Transverse colon (tissue), 4 donors: ENCODE data around the gene ZNF106. TPM values are rescaled to one million over a fixed set of nuclear protein-coding genes. Genes with fewer than 3 reads are reported as not detected.

Source experiments
- DNase-seq: peaks from one replicate; pipeline ENCODE4 v3.0.0-alpha.2; 2019
- H3K27ac ChIP-seq, 4 donors: fragments of 200-600 bp; sonication (generic); 2 replicates each; pipeline ENCODE4 v1.5.1; 2016 to 2018; ENCODE audit warnings: inconsistent platforms in 4 of 4
- H3K27me3 ChIP-seq: fragments of 200-600 bp; sonication (generic); 2 replicates; pipeline ENCODE4 v1.5.1; 2017; ENCODE audit warnings: inconsistent platforms
- H3K36me3 ChIP-seq, 4 donors: fragments of 200-600 bp; sonication (generic); 2 replicates each; pipeline ENCODE4 v1.5.1; 2017 to 2019; ENCODE audit warnings: inconsistent platforms in 4 of 4
- H3K4me1 ChIP-seq, 4 donors: fragments of 200-600 bp; sonication (generic); 2 replicates each; pipeline ENCODE4 v1.5.1; 2017 to 2020; ENCODE audit warnings: inconsistent platforms in 4 of 4
- H3K4me3 ChIP-seq, 4 donors: fragments of 200-600 bp; sonication (generic); 1 replicate in 1 of 4; 2 replicates in 3 of 4; pipeline versions ENCODE4 v1.5.1 to v1.6.1; 2017 to 2019; ENCODE audit warnings: inconsistent platforms in 4 of 4
- H3K9me3 ChIP-seq, 2 donors: fragments of 200-600 bp; sonication (generic); 2 replicates each; pipeline ENCODE4 v1.5.1; 2017 to 2019; ENCODE audit warnings: inconsistent platforms in 2 of 2
- CTCF ChIP-seq, 5 experiments: fragments of 200-600 bp in 3 of 5; fragments of 450-650 bp in 2 of 5; sonication (generic) in 3 of 5; IDR thresholded peaks; 1 replicate in 2 of 5; 2 replicates in 3 of 5; pipeline ENCODE4 v1.5.1; 2016 to 2017; ENCODE audit warnings: antibody characterized with exemption in 5 of 5, inconsistent platforms in 3 of 5, mild to moderate bottlenecking in 2 of 5, moderate library complexity in 1 of 5
- EP300 ChIP-seq: sonication (generic); formaldehyde crosslinking; IDR thresholded peaks from one replicate; pipeline ENCODE4 v1.6.1; 2017; ENCODE audit warnings: antibody characterized with exemption, low read depth
- POLR2A ChIP-seq: fragments of 450-650 bp; IDR thresholded peaks from one replicate; pipeline ENCODE4 v1.6.1; 2016; ENCODE audit warnings: antibody characterized with exemption, mild to moderate bottlenecking, moderate library complexity
- POLR2AphosphoS5 ChIP-seq, 3 donors: sonication (generic); formaldehyde crosslinking; IDR thresholded peaks; one replicate each; pipeline ENCODE4 v1.6.1; 2016; ENCODE audit warnings: antibody characterized with exemption in 3 of 3
- WGBS, 2 donors: methylation state at CpG; one replicate each; pipeline ENCODE4 v1.1.5; 2018; ENCODE audit warnings: low coverage in 1 of 2; 5-methylcytosine and 5-hydroxymethylcytosine counted together
- in situ Hi-C, 4 donors: fragments of 200-750 bp; cut with MboI; loops; one replicate each; pipeline versions ENCODE4 v1.15.0 to v1.15.1; 2017; ENCODE audit warnings: low sequenced_read_pairs in 3 of 4, low pct_ligation_motif_present in 1 of 4, low pct_unique_long_range_greater_than_20kb in 1 of 4
- intact Hi-C: fragments of 100-400 bp; cut with DNase I; formaldehyde crosslinking; loops from one replicate; pipeline ENCODE4 v1.15.1; 2023; ENCODE audit warnings: low total_unique reads
- total RNA-seq, 4 donors: library from RNA; depleted of rRNA; stranded (reverse); fragments of >200 nt; gene quantifications; one replicate each; pipeline ENCODE4 v1.1.0, GENCODE V29; 2016

The ZNF106 gene
- total RNA-seq, 4 donors from 2014 or later, result 44.2 to 60.6 (median 50.0) TPM

GRCh38 chr15:42498212-42499068 is 7.5 kb upstream of the ZNF106 start:
- in situ Hi-C loops, result no loop called here
- no peak for DNase-seq
- no peaks in the 10 kb centered on the region for H3K27me3 ChIP-seq
- peaks cover 10 to 66% (median 38%) of the 10 kb centered on the region in 4 donors for H3K4me1 ChIP-seq
- H3K27ac ChIP-seq, result peak overlapping the region; percentile 61 to 75 (median 70)
- no peaks in the 10 kb centered on the region for H3K36me3 ChIP-seq
- no peaks in the 10 kb centered on the region for H3K9me3 ChIP-seq
- WGBS, 2 donors, result 68 to 100% methylated on average over 1 to 6 of the region's 6 CpGs
- intact Hi-C loops, result no loop called here
- no peak overlapping the region for H3K4me3 ChIP-seq
- TF ChIP-seq EP300 (no peak), POLR2AphosphoS5 (IDR thresholded peaks at IDR 0.05) (no peak), POLR2A (no peak), CTCF (IDR thresholded peaks at IDR 0.05) (no peak)

DNA sequence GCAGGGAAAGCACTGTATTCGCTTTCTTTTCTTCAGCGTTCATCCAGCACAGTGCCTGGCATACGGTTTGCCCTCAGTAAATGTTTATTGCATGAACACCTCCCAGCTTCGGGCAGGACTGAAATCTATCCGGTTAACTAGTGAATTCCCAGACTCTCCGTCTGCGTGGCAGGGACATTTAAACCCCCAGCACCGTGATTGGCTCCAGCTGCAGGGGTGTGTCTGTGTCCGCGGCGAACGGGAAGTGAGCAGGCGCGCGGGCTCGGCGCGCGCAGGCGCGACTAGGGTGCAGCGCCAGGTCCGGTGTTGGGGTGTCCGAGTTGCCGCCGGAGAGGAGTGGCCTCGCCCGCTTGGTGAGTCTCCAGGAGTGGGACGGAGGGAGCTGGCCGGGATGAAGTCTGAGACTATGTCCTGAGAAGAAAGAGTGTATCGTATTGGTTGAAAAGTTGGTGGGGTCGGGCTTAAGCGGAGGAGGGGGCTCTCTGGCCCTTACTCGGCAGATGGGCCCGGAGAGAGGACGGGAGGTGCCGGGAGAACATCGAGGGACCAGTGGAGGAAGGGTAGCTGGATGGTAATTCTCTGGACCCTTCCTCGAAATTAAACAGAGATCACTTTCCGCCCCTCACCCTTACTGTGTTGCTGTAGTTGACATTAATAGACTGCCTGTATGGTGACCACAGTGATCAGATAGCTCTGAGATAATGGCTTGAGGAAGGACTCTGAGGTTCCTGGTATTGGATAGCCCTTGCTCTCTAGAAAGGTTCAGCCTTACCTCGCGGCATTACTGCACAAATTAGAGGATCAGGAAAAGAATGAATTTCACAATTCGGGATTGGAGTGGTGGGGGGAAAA is 4.6 kb upstream of the ZNF106 start, which contains the start of gene SNAP23:
TSS of gene SNAP23 (plus strand) at position 274 of the 852 bp plus-strand sequence. CDS start 16,213 bp downstream, outside the sequence.
- intact Hi-C loops (no loop called here), in situ Hi-C loops (no loop called here)
- peaks cover 8 to 77% (median 41%) of the 10 kb centered on the region in 4 donors for H3K4me1 ChIP-seq
- peak within 1 kb of the TSS; percentile 63 to 82 (median 73) for H3K4me3 ChIP-seq
- WGBS, 2 donors, result 0 to 1% methylated on average over 17 to 43 of the region's 43 CpGs
- DNase-seq, result peak; percentile 96
- no peaks in the 10 kb centered on the region for H3K27me3 ChIP-seq
- H3K36me3 ChIP-seq, result no peaks in the 10 kb centered on the region
- peak; percentile 96 to 97 (median 97) for TF ChIP-seq POLR2AphosphoS5 (IDR thresholded peaks at IDR 0.05)
- TF ChIP-seq POLR2A, result peak; percentile 98
- peak; percentile 45 for TF ChIP-seq EP300
- no peak for TF ChIP-seq CTCF (IDR thresholded peaks at IDR 0.05)
- no peaks in the 10 kb centered on the region for H3K9me3 ChIP-seq
- H3K27ac ChIP-seq, result peak within 1 kb of the TSS; percentile 84 to 96 (median 93)

DNA sequence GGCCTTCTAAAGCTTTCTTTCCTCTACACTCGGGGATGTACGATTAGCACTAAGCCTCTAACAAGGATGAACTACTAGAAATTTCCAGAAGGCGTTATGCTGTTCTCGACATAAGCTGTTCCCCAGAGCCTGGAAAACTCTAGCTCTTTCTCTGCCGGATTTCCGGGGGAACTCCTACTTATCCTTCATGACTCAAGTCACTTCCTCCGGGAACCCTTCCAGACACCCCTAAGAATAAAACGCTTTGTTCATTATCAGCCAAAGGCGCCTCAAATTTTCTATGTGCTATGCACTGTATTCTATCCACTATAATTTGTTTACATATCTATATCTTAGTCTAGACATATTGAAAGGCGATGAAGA is 4.0 kb upstream of the ZNF106 start:
- TF ChIP-seq POLR2AphosphoS5 (IDR thresholded peaks at IDR 0.05) (no peak), EP300 (no peak), CTCF (IDR thresholded peaks at IDR 0.05) (no peak), POLR2A (no peak)
- H3K4me1 ChIP-seq, result peaks cover 9 to 71% (median 39%) of the 10 kb centered on the region in 4 donors
- peak overlapping the region; percentile 7 to 82 (median 69) for H3K4me3 ChIP-seq
- WGBS, 2 donors, result 0 to 6% methylated on average over 3 to 10 of the region's 10 CpGs
- H3K27me3 ChIP-seq, result no peaks in the 10 kb centered on the region
- in situ Hi-C loops (no loop called here), intact Hi-C loops (no loop called here)
- H3K36me3 ChIP-seq, result no peaks in the 10 kb centered on the region
- peak overlapping the region; percentile 84 to 96 (median 93) for H3K27ac ChIP-seq
- H3K9me3 ChIP-seq, result no peaks in the 10 kb centered on the region
- DNase-seq, result peak; percentile 57

DNA sequence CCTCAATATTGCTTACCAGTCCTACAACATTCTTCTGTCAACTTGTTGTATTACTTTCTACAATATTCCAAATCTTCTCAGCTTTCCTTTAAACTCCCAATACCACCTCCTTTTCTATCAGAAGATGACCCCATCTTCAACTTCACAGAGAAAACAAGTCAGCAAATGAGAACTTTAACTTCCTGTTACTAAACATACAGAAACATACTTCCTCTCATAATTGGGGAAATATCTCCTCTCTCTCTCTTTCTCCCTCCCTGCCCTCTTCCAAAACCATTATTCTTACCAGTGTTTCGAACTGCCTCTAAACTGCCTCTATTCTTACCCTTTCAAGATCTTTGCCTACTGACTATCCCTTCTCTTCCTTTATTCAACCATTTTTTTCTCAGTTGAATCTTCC is 2.7 kb upstream of the ZNF106 start:
- H3K4me3 ChIP-seq, result no peak overlapping the region
- peaks cover 10 to 68% (median 36%) of the 10 kb centered on the region in 4 donors for H3K4me1 ChIP-seq
- TF ChIP-seq POLR2AphosphoS5 (IDR thresholded peaks at IDR 0.05) (no peak), CTCF (IDR thresholded peaks at IDR 0.05) (no peak), EP300 (no peak), POLR2A (no peak)
- in situ Hi-C loops, result no loop called here
- H3K36me3 ChIP-seq, result no peaks in the 10 kb centered on the region
- DNase-seq, result no peak
- H3K9me3 ChIP-seq, result no peaks in the 10 kb centered on the region
- H3K27me3 ChIP-seq, result no peaks in the 10 kb centered on the region
- intact Hi-C loops, result no loop called here
- WGBS, 2 donors, result 75 to 91% methylated on average over 1 of the region's 1 CpG
- H3K27ac ChIP-seq, result peak overlapping the region; percentile 84 to 96 (median 93)
